K562 (cell line): ENCODE measurements around the gene SLC4A5. TPM values are rescaled to one million over a fixed set of nuclear protein-coding genes. Genes with fewer than 3 reads are reported as not detected.

ENCODE experiments used
- ETV6 ChIP-seq, 3 experiments: fragments of 150-350 bp in 1 of 3; sonication (generic) in 1 of 3; formaldehyde crosslinking in 1 of 3; IDR thresholded peaks; 2 replicates each; pipeline versions ENCODE4 v1.6.1 to v1.8.0; 2014 to 2022; ENCODE audit warnings: borderline replicate concordance in 2 of 3, low read depth in 2 of 3, antibody characterized with exemption in 1 of 3, low read length in 1 of 3, mild to moderate bottlenecking in 1 of 3, missing genetic modification reagents in 1 of 3
- FOXA3 ChIP-seq, 2 experiments: fragments of 450-650 bp in 1 of 2; sonication (generic) in 1 of 2; formaldehyde crosslinking; IDR thresholded peaks in 1 of 2; conservative IDR thresholded peaks in 1 of 2; 2 replicates each; pipeline versions ENCODE4 v1.4.0 to v1.8.0; 2020 to 2022; ENCODE audit warnings: mild to moderate bottlenecking in 2 of 2, missing genetic modification reagents in 1 of 2
- NCOA2 ChIP-seq, 2 experiments: fragments of 450-650 bp; IDR thresholded peaks; 2 replicates each; pipeline ENCODE4 v1.6.1; 2018; ENCODE audit warnings: mild to moderate bottlenecking in 2 of 2, moderate library complexity in 1 of 2; ENCODE audit not compliant: partially characterized antibody in 2 of 2
- NFIX ChIP-seq: fragments of 250-450 bp; sonication (Bioruptor Pico); IDR thresholded peaks from 2 replicates; pipeline ENCODE4 v1.4.0; 2020; ENCODE audit warnings: low read depth, mild to moderate bottlenecking, moderate library complexity
- PHB ChIP-seq: fragments of 250-450 bp; sonication (Bioruptor Pico); IDR thresholded peaks from 2 replicates; pipeline ENCODE4 v1.5.0; 2021
- ZC3H11A ChIP-seq: IDR thresholded peaks from 2 replicates; pipeline ENCODE4 v1.6.1; 2012; ENCODE audit warnings: low read depth, low read length, improper control_type of control experiment
- ZNF12 ChIP-seq: sonication (generic); formaldehyde crosslinking; IDR thresholded peaks from 2 replicates; pipeline ENCODE4 v1.4.0; 2020; ENCODE audit warnings: mild to moderate bottlenecking, missing genetic modification reagents
- ZNF354B ChIP-seq: fragments of 250-450 bp; sonication (Bioruptor Pico); IDR thresholded peaks from 2 replicates; pipeline ENCODE4 v1.4.0; 2020
- ZNF764 ChIP-seq: fragments of 250-450 bp; sonication (Bioruptor Pico); IDR thresholded peaks from 2 replicates; pipeline ENCODE4 v1.4.0; 2020; ENCODE audit warnings: low read depth, mild to moderate bottlenecking, moderate library complexity
- polyA plus RNA-seq, 8 experiments: library from polyadenylated mRNA; depleted of rRNA in 4 of 8; stranded (reverse) in 5 of 8; unstranded in 3 of 8; fragments of >200 nt; fragmentation: Nextera tagmentation in 2 of 8; fragmentation: Illumina TruSeq in 1 of 8; extraction: Ambion mirVana in 2 of 8; extraction: Trizol in 1 of 8; gene quantifications; 2 replicates each; pipeline versions ENCODE4 v1.2.1 to v1.2.3, GENCODE V29; 2011 to 2014; ENCODE audit warnings: inconsistent platforms in 1 of 8, missing spikeins in 1 of 8
- total RNA-seq, 7 experiments: library from RNA; depleted of rRNA in 6 of 7; stranded (reverse); fragments of >200 nt in 6 of 7; fragmentation: Illumina TruSeq in 2 of 7; extraction: Trizol in 2 of 7; gene quantifications; 2 replicates each; pipeline versions ENCODE4 v1.2.1 to v1.2.3, GENCODE V29; 2011 to 2021; ENCODE audit warnings: low replicate concordance in 1 of 7
- TF ChIP-seq, protein P1 (sequence below): fragments of 250-450 bp; sonication (Bioruptor Pico); IDR thresholded peaks from 2 replicates; pipeline ENCODE4 v1.5.0; 2021
- TF ChIP-seq, protein P2 (sequence below): fragments of 250-450 bp; sonication (Bioruptor Pico); IDR thresholded peaks from 2 replicates; pipeline ENCODE4 v1.8.0; 2021; ENCODE audit warnings: mild to moderate bottlenecking, moderate library complexity
- TF ChIP-seq, protein P3 (sequence below): sonication (generic); formaldehyde crosslinking; IDR thresholded peaks from 2 replicates; pipeline ENCODE4 v1.8.0; 2022; ENCODE audit warnings: mild to moderate bottlenecking, missing genetic modification reagents

Gene SLC4A5
- total and polyA plus RNA-seq, 9 of the 15 experiments (the other 6 are each of a cell fraction or from before 2014, with no cell fraction given): 0.03 to 0.77 (median 0.14) TPM; not detected in 1

DNA sequence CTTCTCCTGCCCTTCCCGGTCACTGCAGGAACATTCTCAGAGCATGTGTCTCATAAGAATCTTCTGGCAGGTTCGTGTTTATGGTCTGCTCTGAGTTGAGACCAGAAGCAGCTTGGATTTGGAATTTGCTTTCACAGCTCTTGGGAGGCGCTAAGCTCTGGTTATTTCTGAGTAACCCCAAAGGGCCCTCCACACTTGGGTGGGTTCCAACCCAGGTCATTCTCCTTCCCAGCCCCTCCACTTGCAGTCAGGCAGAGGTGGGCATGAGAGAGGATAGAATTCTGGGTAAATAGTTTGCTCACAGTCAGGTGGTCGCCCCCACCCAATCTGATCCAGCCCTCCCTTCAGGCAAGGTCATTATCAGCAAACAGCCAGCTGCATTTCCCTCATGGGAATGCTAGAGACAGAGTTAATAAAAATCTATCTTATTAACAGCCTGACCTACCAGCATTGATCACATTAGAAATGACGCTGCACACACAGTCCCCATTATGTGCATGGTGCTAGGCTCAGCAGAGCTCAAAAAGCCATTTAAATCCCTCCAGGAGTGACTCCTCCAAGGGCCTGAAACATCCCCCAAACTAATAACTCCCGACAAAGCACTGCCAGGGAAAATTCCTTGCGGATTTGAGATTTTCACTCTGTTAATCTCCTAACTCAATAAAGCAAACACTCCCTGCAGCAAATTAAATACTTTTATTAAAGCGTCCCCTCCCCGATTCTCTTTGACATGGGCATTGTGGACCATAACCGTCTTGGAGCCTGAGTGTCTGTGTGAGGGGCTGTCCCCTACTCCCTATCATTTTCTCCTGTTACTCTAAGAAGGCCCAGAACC lies 61.9 kb downstream of the SLC4A5 start (continued):
- TF ChIP-seq, protein P1, sequence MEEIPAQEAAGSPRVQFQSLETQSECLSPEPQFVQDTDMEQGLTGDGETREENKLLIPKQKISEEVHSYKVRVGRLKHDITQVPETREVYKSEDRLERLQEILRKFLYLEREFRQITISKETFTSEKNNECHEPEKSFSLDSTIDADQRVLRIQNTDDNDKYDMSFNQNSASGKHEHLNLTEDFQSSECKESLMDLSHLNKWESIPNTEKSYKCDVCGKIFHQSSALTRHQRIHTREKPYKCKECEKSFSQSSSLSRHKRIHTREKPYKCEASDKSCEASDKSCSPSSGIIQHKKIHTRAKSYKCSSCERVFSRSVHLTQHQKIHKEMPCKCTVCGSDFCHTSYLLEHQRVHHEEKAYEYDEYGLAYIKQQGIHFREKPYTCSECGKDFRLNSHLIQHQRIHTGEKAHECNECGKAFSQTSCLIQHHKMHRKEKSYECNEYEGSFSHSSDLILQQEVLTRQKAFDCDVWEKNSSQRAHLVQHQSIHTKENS (CRISPR knock-in tag): no peak
- no peak for TF ChIP-seq PHB (CRISPR knock-in tag)
- no peak for TF ChIP-seq FOXA3 (CRISPR knock-in tag; conservative IDR thresholded peaks at IDR 0.05 in 1 of 2, IDR thresholded peaks at IDR 0.05 in 1 of 2)
- TF ChIP-seq ZC3H11A: no peak
- TF ChIP-seq, protein P2, sequence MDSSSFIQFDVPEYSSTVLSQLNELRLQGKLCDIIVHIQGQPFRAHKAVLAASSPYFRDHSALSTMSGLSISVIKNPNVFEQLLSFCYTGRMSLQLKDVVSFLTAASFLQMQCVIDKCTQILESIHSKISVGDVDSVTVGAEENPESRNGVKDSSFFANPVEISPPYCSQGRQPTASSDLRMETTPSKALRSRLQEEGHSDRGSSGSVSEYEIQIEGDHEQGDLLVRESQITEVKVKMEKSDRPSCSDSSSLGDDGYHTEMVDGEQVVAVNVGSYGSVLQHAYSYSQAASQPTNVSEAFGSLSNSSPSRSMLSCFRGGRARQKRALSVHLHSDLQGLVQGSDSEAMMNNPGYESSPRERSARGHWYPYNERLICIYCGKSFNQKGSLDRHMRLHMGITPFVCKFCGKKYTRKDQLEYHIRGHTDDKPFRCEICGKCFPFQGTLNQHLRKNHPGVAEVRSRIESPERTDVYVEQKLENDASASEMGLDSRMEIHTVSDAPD: no peak
- no peak for TF ChIP-seq ZNF12
- TF ChIP-seq ETV6 (IDR thresholded peaks at IDR 0.05; ENCODE audit: borderline replicate concordance in 1 of 2, low read depth in 2 of 2, low read length in 1 of 2): no peak
- TF ChIP-seq ETV6 (CRISPR knock-in tag; IDR thresholded peaks at IDR 0.05; ENCODE audit: borderline replicate concordance): no peak
- TF ChIP-seq, protein P3, sequence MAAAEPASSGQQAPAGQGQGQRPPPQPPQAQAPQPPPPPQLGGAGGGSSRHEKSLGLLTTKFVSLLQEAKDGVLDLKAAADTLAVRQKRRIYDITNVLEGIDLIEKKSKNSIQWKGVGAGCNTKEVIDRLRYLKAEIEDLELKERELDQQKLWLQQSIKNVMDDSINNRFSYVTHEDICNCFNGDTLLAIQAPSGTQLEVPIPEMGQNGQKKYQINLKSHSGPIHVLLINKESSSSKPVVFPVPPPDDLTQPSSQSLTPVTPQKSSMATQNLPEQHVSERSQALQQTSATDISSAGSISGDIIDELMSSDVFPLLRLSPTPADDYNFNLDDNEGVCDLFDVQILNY (CRISPR knock-in tag): no peak
- no peak for TF ChIP-seq ZNF354B (CRISPR knock-in tag)
- no peak for TF ChIP-seq NFIX
- no peak for TF ChIP-seq NCOA2 (IDR thresholded peaks at IDR 0.05; ENCODE audit: partially characterized antibody in 2 of 2)
- TF ChIP-seq ZNF764 (CRISPR knock-in tag): no peak
